DOHH2 (cell line): ENCODE measurements around the gene LBX1.

Source experiments
- H3F3A ChIP-seq: fragments of 200-600 bp; sonication (generic), shearing (Covaris generic); 2 replicates; pipeline ENCODE4 v1.6.0; 2016; ENCODE audit warnings: antibody characterized with exemption, mild to moderate bottlenecking; ENCODE audit not compliant: control insufficient read depth, insufficient read depth
- H3K27ac ChIP-seq: fragments of 200-600 bp; sonication (generic); 2 replicates; pipeline ENCODE4 v1.5.1; 2014; ENCODE audit warnings: low read depth, mild to moderate bottlenecking, low read length, moderate library complexity
- H3K27me3 ChIP-seq: fragments of 200-600 bp; sonication (generic); 2 replicates; pipeline ENCODE4 v1.6.1; 2014; ENCODE audit warnings: mild to moderate bottlenecking, low read length, mixed read lengths; ENCODE audit not compliant: control insufficient read depth
- H3K36me3 ChIP-seq: fragments of 200-600 bp; sonication (generic); 2 replicates; pipeline ENCODE4 v1.6.1; 2014; ENCODE audit warnings: mild to moderate bottlenecking, low read length, moderate library complexity, mixed read lengths; ENCODE audit not compliant: control insufficient read depth
- H3K4me1 ChIP-seq: fragments of 200-600 bp; sonication (generic); 2 replicates; pipeline ENCODE4 v1.6.1; 2014; ENCODE audit warnings: mild to moderate bottlenecking, low read length, mixed read lengths; ENCODE audit not compliant: control insufficient read depth
- H3K4me2 ChIP-seq: fragments of 200-600 bp; sonication (generic); 2 replicates; pipeline ENCODE4 v1.6.0; 2014; ENCODE audit warnings: mild to moderate bottlenecking, low read length, moderate library complexity
- H3K4me3 ChIP-seq: fragments of 200-600 bp; sonication (generic); 2 replicates; pipeline ENCODE4 v1.5.1; 2014; ENCODE audit warnings: mild to moderate bottlenecking, low read length, mixed read lengths
- H3K79me2 ChIP-seq: fragments of 200-600 bp; sonication (generic); 2 replicates; pipeline ENCODE4 v1.6.1; 2014; ENCODE audit warnings: mild to moderate bottlenecking, low read length, mixed read lengths; ENCODE audit not compliant: control insufficient read depth
- H3K9me2 ChIP-seq: fragments of 200-600 bp; sonication (generic); replicated peaks from 2 replicates; pipeline ENCODE4 v1.6.1; 2014; ENCODE audit warnings: mild to moderate bottlenecking, low read length, mixed read lengths; ENCODE audit not compliant: control insufficient read depth
- H3K9me3 ChIP-seq: fragments of 200-600 bp; sonication (generic); 2 replicates; pipeline ENCODE4 v1.6.1; 2014; ENCODE audit warnings: antibody characterized with exemption, low read length, mixed read lengths; ENCODE audit not compliant: control insufficient read depth, insufficient read depth
- H4K20me1 ChIP-seq: fragments of 200-600 bp; sonication (generic); 2 replicates; pipeline ENCODE4 v1.6.0; 2014; ENCODE audit warnings: low read depth, mild to moderate bottlenecking, antibody characterized with exemption, low read length, moderate library complexity; ENCODE audit not compliant: control insufficient read depth, insufficient read depth
- EZH2phosphoT487 ChIP-seq: fragments of 200-600 bp; sonication (generic); IDR thresholded peaks from 2 replicates; pipeline ENCODE4 v1.6.1; 2017; ENCODE audit warnings: borderline replicate concordance, mild to moderate bottlenecking, antibody characterized with exemption, low read length, moderate library complexity, mixed read lengths
- TF ChIP-seq, protein P1 (sequence below): fragments of 200-600 bp; sonication (generic); IDR thresholded peaks from one replicate; pipeline ENCODE4 v1.5.1; 2014; ENCODE audit warnings: antibody characterized with exemption, mild to moderate bottlenecking, low read depth, low read length; ENCODE audit not compliant: poor library complexity, severe bottlenecking

Gene LBX1, protein sequence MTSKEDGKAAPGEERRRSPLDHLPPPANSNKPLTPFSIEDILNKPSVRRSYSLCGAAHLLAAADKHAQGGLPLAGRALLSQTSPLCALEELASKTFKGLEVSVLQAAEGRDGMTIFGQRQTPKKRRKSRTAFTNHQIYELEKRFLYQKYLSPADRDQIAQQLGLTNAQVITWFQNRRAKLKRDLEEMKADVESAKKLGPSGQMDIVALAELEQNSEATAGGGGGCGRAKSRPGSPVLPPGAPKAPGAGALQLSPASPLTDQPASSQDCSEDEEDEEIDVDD

DNA sequence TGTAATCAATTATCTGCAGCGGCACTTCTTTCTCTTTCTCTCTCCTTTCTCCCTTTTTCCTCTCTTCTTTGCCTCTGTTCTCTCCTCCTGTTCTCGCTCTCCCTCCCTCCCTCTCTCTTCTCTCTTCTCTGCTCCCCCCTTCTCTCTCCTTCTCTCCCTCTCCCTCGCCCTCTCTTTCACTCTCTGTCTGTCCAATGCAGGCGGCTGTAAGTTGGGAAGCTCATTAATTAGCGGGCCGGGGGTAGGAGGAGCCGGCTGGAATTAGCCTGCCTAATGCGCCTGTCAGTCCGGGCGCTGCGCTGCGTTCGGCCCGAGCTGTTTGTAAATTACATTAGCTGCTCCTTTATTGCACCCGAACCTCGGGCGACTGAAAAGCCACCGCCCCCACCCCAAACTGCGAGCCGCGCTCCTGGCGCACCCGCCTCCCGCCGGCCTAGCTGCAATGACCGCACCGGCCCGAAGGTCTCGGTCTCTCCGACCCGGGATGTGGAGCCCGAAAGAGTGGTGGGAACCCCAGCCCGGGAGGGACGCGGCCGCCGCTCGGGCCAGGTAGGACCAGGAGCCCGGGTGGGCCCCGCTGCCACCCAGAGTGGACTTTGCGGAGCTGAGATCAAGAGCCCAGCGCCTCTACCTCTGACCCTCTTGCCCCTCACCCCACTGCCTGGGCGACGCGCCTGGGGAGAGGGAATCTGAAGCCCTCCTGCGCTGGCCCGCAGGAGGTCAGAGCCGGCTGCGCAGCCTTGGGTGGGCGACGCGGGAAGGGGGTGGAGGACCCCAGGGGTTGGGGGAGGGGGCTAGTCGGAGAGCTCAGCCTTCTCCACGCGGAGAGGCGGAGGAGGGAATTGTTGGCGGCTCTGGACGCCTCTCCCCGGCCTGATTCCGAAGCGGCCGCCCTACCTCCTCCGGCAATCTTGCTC lies at the start of gene LBX1:
TSS of gene LBX1 (minus strand) at position 198 of the 917 bp plus-strand sequence. CDS start 648 bp downstream, outside the sequence.
- no peak within 1 kb of the TSS for H3K27ac ChIP-seq
- no peaks in the 10 kb centered on the region for H4K20me1 ChIP-seq
- H3K4me2 ChIP-seq = no peak within 1 kb of the TSS

DNA sequence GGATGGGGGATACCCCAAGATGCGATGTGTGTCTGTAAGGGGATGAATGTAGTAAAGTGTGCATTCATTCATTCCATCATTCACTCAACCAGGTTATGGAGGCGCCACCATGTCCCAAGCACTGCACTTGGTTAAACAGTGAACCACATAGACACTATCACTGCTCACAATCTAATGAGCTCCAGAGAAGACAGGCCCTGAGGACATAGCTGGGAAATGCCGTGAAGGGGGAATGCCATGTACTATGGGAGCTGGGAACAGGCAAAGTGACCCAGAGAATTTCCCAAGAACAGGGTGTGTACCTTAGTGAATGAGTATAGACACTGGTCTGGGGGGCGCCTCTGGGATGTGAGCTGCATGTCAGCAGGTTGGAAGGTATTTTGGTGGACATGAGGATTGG lies 44.5 kb upstream of the LBX1 start:
- H4K20me1 ChIP-seq = no peaks in the 10 kb centered on the region
- H3K27ac ChIP-seq = no peak overlapping the region
- TF ChIP-seq EZH2phosphoT487 = no peak
- TF ChIP-seq, protein P1, sequence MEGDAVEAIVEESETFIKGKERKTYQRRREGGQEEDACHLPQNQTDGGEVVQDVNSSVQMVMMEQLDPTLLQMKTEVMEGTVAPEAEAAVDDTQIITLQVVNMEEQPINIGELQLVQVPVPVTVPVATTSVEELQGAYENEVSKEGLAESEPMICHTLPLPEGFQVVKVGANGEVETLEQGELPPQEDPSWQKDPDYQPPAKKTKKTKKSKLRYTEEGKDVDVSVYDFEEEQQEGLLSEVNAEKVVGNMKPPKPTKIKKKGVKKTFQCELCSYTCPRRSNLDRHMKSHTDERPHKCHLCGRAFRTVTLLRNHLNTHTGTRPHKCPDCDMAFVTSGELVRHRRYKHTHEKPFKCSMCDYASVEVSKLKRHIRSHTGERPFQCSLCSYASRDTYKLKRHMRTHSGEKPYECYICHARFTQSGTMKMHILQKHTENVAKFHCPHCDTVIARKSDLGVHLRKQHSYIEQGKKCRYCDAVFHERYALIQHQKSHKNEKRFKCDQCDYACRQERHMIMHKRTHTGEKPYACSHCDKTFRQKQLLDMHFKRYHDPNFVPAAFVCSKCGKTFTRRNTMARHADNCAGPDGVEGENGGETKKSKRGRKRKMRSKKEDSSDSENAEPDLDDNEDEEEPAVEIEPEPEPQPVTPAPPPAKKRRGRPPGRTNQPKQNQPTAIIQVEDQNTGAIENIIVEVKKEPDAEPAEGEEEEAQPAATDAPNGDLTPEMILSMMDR = no peak
- H3K36me3 ChIP-seq = no peaks in the 10 kb centered on the region
- H3K79me2 ChIP-seq = no peaks in the 10 kb centered on the region
- no peak overlapping the region for H3K4me3 ChIP-seq
- no peaks in the 10 kb centered on the region for H3K9me2 ChIP-seq
- no peaks in the 10 kb centered on the region for H3K9me3 ChIP-seq
- peaks cover 7% of the 10 kb centered on the region; the same call in 1 of the 2 replicates for H3K27me3 ChIP-seq
- H3F3A ChIP-seq = no peaks in the 10 kb centered on the region
- H3K4me1 ChIP-seq = no peaks in the 10 kb centered on the region
- H3K4me2 ChIP-seq = no peak overlapping the region

More for the DNA sequence above, at the start of gene LBX1:
- Histone ChIP-seq H3K9me3 (no peaks in the 10 kb centered on the region), H3K36me3 (no peaks in the 10 kb centered on the region), H3K9me2 (no peaks in the 10 kb centered on the region), H3K4me3 (no peak within 1 kb of the TSS), H3K27me3 (peaks cover 81% of the 10 kb centered on the region), H3F3A (no peaks in the 10 kb centered on the region), H3K79me2 (no peaks in the 10 kb centered on the region), H3K4me1 (no peaks in the 10 kb centered on the region)
- TF ChIP-seq EZH2phosphoT487 = peak; percentile 88; the same call in 1 of the 2 replicates
- TF ChIP-seq, protein P1 = no peak

DNA sequence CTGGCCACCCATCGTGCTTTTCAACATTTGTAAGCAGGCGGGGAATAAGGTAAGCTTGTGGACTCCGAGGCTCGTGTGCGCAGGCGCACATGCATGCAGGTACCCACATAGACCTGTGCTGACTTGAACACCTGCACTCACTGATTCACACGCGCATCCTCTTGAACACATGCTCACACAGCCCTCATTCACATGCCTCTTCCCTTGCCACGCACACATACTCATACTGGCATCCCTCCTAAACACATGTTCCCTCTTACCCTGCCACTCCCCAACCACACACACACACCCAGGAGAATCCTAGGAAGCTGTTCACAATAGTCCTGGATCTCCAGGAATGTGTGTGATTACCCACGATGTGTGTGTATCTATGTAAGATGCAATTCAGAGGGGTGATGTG lies 44.1 kb upstream of the LBX1 start:
- H3K9me3 ChIP-seq = no peaks in the 10 kb centered on the region
- TF ChIP-seq EZH2phosphoT487 = no peak
- TF ChIP-seq, protein P1 = no peak
- no peaks in the 10 kb centered on the region for H3K4me1 ChIP-seq
- no peaks in the 10 kb centered on the region for H3K36me3 ChIP-seq
- no peaks in the 10 kb centered on the region for H4K20me1 ChIP-seq
- H3F3A ChIP-seq = no peaks in the 10 kb centered on the region
- no peak overlapping the region for H3K27ac ChIP-seq
- H3K27me3 ChIP-seq = peaks cover 7% of the 10 kb centered on the region; the same call in 1 of the 2 replicates
- no peak overlapping the region for H3K4me2 ChIP-seq
- no peaks in the 10 kb centered on the region for H3K79me2 ChIP-seq
- no peak overlapping the region for H3K4me3 ChIP-seq
- H3K9me2 ChIP-seq = no peaks in the 10 kb centered on the region
